ENCODE data around the gene OR10A5. TPM values are rescaled to one million over a fixed set of nuclear protein-coding genes. Genes with fewer than 3 reads are reported as not detected.

OR10A5 gene
- total and polyA plus RNA-seq, 2 of the 8 experiments (the other 6 are each of a cell fraction or from before 2014, with no cell fraction given) = not detected

- no peak overlapping the region for H2BK12ac ChIP-seq (ENCODE audit: low read depth, low read length)
- H3K79me1 ChIP-seq (ENCODE audit: low read depth, low read length) = no peaks in the 10 kb centered on the region
- FAIRE-seq = no peak
- H4K91ac ChIP-seq (replicated peaks; ENCODE audit: insufficient read length, low read length) = no peak overlapping the region
- H2BK20ac ChIP-seq (ENCODE audit: low read length) = no peak overlapping the region
- no peak overlapping the region for H3K27ac ChIP-seq (ENCODE audit: low read depth, low read length)
- no peak overlapping the region for H3K23ac ChIP-seq (ENCODE audit: insufficient read length)
- H3K23me2 ChIP-seq (ENCODE audit: low read depth, low read length) = no peaks in the 10 kb centered on the region
- no peak overlapping the region for H3K4ac ChIP-seq (replicated peaks; ENCODE audit: insufficient read length, low read depth, low read length)
- no peak overlapping the region for H2AFZ ChIP-seq (ENCODE audit: low read length)
- H3K4me1 ChIP-seq (replicated peaks in 1 of 4; ENCODE audit: control insufficient read depth in 3 of 4, insufficient read depth in 4 of 4, low read length in 3 of 4) = peaks cover 0 to 5% (median 0%) of the 10 kb centered on the region in 4 experiments; a peak in 3 of 7 replicates
- TF ChIP-seq CEBPB (IDR thresholded peaks at IDR 0.05; ENCODE audit: low read depth, low read length) = no peak
- TF ChIP-seq KDM5A (IDR thresholded peaks at IDR 0.05; ENCODE audit: low read length) = no peak
- TF ChIP-seq CHD1 (IDR thresholded peaks at IDR 0.05; ENCODE audit: low read depth, low read length) = no peak
- TF ChIP-seq TAF1 (IDR thresholded peaks at IDR 0.05; ENCODE audit: low read depth, low read length) = no peak
- TF ChIP-seq FOSL1 (IDR thresholded peaks at IDR 0.05; ENCODE audit: insufficient read depth, low read depth, low read length) = no peak
- TF ChIP-seq EGR1 (IDR thresholded peaks at IDR 0.05; ENCODE audit: borderline replicate concordance, low read depth, low read length) = no peak
- TF ChIP-seq EZH2 (IDR thresholded peaks at IDR 0.05; ENCODE audit: low read depth, low read length, severe bottlenecking) = no peak
- TF ChIP-seq RAD21 (IDR thresholded peaks at IDR 0.05 in 1 of 2, conservative IDR thresholded peaks at IDR 0.05 in 1 of 2; ENCODE audit: low read depth in 2 of 2, low read length in 2 of 2) = no peak
- no peak for TF ChIP-seq TBP (IDR thresholded peaks at IDR 0.05; ENCODE audit: low read depth, low read length)
- no peak for TF ChIP-seq MAX (IDR thresholded peaks at IDR 0.05)
- TF ChIP-seq BCL11A (IDR thresholded peaks at IDR 0.05; ENCODE audit: low read depth in 2 of 2, low read length in 2 of 2) = no peak
- TF ChIP-seq YY1 (IDR thresholded peaks at IDR 0.05; ENCODE audit: low read depth, low read length) = no peak
- no peak overlapping the region for H3K56ac ChIP-seq (replicated peaks; ENCODE audit: insufficient read length, low read depth, low read length)
- POLR2A ChIA-PET (ENCODE audit: partially characterized antibody) = no interaction called here
- no peak overlapping the region for H3K14ac ChIP-seq (ENCODE audit: insufficient read length)
- H2BK120ac ChIP-seq (replicated peaks; ENCODE audit: low read depth, low read length) = no peak overlapping the region
- no peaks in the 10 kb centered on the region for H3K27me3 ChIP-seq (replicated peaks in 1 of 4; ENCODE audit: control insufficient read depth in 3 of 4, extremely low read depth in 1 of 4, insufficient read depth in 3 of 4, low read length in 3 of 4)
- no peaks in the 10 kb centered on the region for H3K79me2 ChIP-seq (ENCODE audit: control insufficient read depth in 1 of 2, insufficient read depth in 2 of 2, low read length in 2 of 2)
- no peak overlapping the region for H3K4me2 ChIP-seq (ENCODE audit: insufficient read depth in 1 of 2, low read depth in 2 of 2, low read length in 2 of 2)
- CTCF ChIA-PET (ENCODE audit: partially characterized antibody) = interaction anchor here (0.6 to 1.6 kb wide), 8 partner anchors 37 to 621 kb away, joined by 3 to 6 read pairs (median 3); no protein-coding TSS in a partner anchor
- no peak overlapping the region for H3K18ac ChIP-seq (ENCODE audit: extremely low read depth, low read length)
- no peak overlapping the region for H3K4me3 ChIP-seq (ENCODE audit: extremely low read depth in 1 of 4, insufficient read depth in 2 of 4, low read depth in 3 of 4, low read length in 4 of 4)
- no peak overlapping the region for H2BK15ac ChIP-seq (ENCODE audit: low read length)
- DNase-seq (ENCODE audit: low read depth in 1 of 2, low spot score in 2 of 2) = no peak
- no peak overlapping the region for H3K9ac ChIP-seq (replicated peaks in 1 of 4; ENCODE audit: extremely low read depth in 1 of 4, low read depth in 3 of 4, low read length in 3 of 4)
- no peak overlapping the region for H4K5ac ChIP-seq (ENCODE audit: insufficient read length, low read depth, low read length)
- H4K8ac ChIP-seq (ENCODE audit: extremely low read depth, insufficient read depth, low read length) = no peak overlapping the region
- no peaks in the 10 kb centered on the region; a peak in 1 of 4 replicates for H3K9me3 ChIP-seq (ENCODE audit: insufficient read depth in 2 of 2, low read depth in 1 of 2, low read length in 1 of 2)
- H2AK5ac ChIP-seq (ENCODE audit: low read depth, low read length) = no peak overlapping the region
- 88% methylated on average over 5 of the region's 5 CpGs; no CpG with 5 or more reads in 1 of the 2 experiments for WGBS, 2 experiments (ENCODE audit: extremely low coverage in 1 of 2, insufficient coverage in 1 of 2, insufficient read length in 1 of 2, insufficient replicate concordance in 2 of 2, low coverage in 1 of 2, low lambda C conversion rate in 2 of 2, missing lambda C conversion rate in 1 of 2)
- H3K36me3 ChIP-seq (ENCODE audit: control insufficient read depth in 2 of 4, insufficient read depth in 4 of 4, low read length in 3 of 4) = no peaks in the 10 kb centered on the region
- no peaks in the 10 kb centered on the region for H4K20me1 ChIP-seq (replicated peaks in 1 of 2; ENCODE audit: control insufficient read depth in 1 of 2, insufficient read depth in 2 of 2, low read length in 2 of 2)
- no peak overlapping the region for H2BK5ac ChIP-seq (ENCODE audit: low read depth, low read length)
These were observed 26.5 kb upstream of the OR10A5 start for GRCh38 chr11:6818967-6819366.

Data from H1 (cell line).